OCI-LY1 (cell line): ENCODE measurements around the gene MBTD1.

Experiments used
- CTCF ChIP-seq: fragments of 200-600 bp; sonication (generic), shearing (Covaris generic); IDR thresholded peaks from 2 replicates; pipeline ENCODE4 v1.5.1; 2017; ENCODE audit warnings: mild to moderate bottlenecking, antibody characterized with exemption, low read length, moderate library complexity, mixed read lengths
- EZH2 ChIP-seq: fragments of 200-600 bp; sonication (generic), shearing (Covaris generic); IDR thresholded peaks from 2 replicates; pipeline ENCODE4 v1.8.0; 2017; ENCODE audit warnings: borderline replicate concordance, mixed run types, mild to moderate bottlenecking, antibody characterized with exemption, low read length, moderate library complexity, mixed read lengths

DNA sequence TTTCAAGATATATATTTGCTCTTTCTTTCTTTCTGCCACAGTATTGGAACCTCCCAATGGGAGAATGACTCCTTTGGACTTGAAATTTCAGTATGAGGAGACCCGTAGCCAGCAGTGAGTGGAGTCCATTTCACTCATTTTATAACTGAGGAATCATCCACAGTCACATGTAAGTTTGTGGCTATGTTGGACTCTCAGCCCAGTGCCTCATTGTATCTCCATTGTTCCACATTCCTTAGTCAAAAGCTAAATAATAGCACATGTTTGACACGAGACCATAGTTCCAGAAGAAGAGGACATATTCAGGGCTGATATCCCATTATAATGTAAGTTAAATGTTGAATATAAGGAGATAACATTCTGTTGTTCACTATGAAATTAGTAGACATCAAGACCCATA is 126.5 kb downstream of the MBTD1 start:
- TF ChIP-seq CTCF (no peak), EZH2 (no peak)
